NCI-H748 (cell line): ENCODE data around the gene GPC6.

Source experiments
- DNase-seq: peaks from one replicate; lab custom pipeline; 2025; ENCODE audit not compliant: unreplicated experiment; lab: John Stamatoyannopoulos, UW

Gene GPC6

GRCh38 chr13:93230261-93230855 is 3.8 kb downstream of the GPC6 start:
- DNase-seq: no peak

DNA sequence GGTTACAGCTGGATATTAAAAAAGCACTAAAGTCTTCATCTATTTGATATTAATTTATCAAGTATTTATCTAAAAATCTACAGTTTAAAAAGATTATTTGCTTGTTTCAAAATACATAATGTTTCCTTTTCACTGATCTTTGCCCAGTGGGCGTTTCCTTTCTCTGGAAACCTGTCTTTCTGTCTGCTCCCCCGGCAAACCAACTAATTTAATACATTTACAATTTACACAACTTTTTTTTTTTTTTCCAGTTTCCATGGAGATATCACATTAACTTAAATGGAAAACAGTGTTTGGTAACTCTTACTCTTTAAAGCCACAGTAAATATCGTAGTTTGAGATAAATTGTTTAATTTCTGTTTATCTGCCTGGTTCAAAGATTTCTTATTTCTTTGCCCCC is 5.3 kb downstream of the GPC6 start:
- DNase-seq: no peak

- peak; percentile 32 for DNase-seq
Measured at GRCh38 chr13:93233997-93234416, 7.4 kb downstream of the GPC6 start.

DNA sequence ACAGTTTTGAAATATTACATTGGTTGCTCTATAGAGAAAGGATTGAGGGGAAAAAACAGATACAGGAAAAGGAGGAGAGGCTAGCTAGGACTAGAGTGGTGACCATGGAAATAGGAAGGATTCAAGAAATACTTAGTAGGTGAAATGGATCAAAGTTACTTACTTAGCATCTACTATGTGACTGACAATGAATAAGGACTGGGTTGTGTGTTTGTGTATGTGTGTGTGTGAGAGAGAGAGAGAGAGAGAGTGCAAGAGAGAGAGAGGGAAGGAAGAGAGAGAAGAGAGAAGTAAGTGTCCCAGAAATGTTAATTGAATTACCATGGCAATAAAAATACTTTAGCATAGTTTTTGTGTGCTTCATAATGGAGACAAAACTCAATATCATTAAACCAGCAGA is 7.9 kb downstream of the GPC6 start:
- DNase-seq: no peak

DNA sequence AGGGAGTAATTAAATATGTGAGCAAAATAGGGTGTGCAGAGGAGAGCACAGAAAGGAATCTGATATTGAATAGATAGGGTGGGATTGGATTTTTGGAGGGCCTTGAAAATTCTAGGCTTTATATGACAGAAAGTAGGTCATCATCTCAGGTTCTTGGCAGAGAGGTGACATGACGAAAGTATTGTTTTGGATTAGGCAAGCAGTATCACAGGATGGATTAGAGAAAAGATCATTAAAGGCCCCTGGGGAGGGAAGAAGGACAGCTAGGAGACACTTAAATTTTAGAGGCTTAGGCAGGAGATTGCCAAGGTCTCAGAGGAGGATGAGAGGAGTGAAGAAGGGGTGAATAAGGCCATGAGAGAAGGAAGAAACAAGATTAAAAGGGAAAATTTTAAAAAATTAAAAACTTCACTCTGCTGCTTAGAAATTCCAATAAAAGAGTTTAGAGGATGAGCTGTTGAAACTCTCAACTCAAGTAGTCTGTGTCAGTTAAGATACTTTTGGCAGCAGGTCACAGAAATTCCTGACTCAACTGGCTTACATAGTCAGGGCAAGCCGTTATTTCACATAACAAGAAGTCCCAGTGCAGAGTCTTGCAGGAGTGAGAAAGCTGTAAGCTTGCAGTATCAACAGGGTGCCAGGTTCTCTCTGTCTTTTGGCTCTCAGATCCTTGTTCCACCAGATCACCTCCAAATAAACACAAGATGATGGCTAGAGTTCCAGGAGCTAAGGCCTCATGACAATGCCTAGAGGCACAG is 8.8 kb downstream of the GPC6 start:
- DNase-seq: no peak

DNA sequence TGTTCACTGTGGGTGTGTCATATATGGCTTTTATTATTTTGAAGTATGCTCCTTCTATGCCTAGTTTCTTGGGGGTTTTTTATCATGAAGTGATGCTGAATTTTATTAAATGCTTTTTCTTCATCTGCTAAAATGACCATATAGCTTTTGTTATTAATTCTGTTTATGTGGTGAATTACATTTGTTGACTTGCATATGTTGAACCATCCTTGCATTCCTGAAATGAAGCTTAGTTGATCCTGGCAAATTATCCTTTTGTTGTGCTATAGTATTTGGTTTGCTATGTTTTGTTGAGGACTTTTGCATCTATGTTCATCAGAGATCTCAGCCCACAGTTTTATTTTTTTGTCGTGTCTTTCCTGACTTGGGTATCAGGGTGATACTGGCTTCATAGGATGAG is 12.1 kb downstream of the GPC6 start:
- no peak for DNase-seq

- no peak for DNase-seq
Measured at GRCh38 chr13:93243375-93244063, 16.9 kb downstream of the GPC6 start.

DNA sequence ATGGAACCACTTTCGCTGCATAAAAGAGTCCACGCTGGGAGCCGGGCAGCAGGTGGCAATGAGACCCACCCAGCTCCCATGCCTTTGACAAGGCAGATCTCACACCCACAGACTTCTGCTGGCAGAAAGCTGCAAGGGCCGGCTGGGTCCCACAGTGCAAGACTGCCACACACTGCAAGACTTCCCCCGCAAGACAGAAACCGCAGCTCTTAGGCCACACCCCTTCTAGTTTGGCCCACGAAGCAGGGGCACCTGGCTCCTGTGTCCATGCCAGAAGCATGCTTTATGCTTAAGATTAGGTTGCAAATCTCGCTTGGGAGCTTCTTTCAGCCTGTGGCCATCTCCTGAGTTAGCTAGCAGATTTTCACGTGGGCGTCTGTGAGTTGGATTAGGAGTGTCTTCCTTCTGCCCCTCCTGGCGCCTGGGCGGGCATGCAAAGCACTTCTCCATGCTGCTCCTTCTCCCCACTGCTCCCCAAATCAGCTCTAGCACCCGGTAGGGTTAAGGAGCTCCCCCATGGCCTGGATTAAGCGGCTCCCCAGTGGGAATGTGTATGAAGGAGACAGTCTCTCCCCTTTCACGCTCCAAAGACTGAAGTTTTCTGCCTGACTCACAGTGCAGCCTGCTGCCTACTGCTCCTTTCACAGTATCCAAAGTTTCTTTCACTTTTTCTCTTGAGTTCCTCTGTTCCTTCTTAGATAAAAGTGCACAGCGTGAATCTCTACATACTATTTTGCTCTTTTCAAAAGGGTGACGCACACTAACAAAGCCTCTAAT is 17.7 kb downstream of the GPC6 start:
- no peak for DNase-seq

DNA sequence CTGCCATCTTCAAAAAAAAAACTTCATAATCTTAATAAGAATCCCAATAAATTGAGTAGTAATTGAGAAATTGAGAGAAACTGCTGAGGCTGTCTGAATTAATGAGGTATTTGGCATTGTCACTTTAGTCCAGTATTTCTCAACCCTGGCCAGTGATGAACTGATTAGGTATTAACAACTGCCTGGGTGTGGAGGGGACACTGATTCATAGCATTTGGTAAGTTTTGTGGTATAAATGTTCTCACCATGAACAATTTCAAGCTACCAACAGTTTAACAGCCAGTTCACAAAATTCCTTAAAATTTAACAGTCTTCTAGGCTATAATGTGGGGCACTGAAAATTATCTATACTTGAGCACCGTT is 18.3 kb downstream of the GPC6 start:
- no peak for DNase-seq

DNA sequence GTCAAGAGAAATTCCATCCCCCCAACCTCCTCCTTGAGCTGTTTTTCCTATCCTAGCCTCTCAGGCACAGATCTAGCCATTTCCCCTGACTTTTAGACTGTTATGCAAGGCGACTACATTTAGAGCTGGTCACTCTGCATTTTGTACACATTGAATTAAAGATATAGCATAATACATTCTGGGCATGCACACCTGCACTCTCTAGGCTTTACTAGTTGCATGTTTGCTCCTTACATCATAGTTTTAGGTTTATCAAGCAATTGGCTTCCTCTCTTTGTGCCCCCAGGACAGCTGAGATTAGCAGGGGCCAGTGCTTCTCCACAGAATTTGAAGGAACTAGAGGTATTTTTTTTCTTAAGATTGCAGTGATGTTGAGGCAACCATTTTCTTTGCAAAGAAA is 19.5 kb downstream of the GPC6 start:
- DNase-seq: no peak

GRCh38 chr13:93248627-93249047 is 22.0 kb downstream of the GPC6 start:
- peak; percentile 99 for DNase-seq

GRCh38 chr13:93249364-93250306 is 23.0 kb downstream of the GPC6 start:
- DNase-seq: peak; percentile 19

- peak; percentile 27 for DNase-seq
Measured at GRCh38 chr13:93254775-93255174, 28.2 kb downstream of the GPC6 start.

DNA sequence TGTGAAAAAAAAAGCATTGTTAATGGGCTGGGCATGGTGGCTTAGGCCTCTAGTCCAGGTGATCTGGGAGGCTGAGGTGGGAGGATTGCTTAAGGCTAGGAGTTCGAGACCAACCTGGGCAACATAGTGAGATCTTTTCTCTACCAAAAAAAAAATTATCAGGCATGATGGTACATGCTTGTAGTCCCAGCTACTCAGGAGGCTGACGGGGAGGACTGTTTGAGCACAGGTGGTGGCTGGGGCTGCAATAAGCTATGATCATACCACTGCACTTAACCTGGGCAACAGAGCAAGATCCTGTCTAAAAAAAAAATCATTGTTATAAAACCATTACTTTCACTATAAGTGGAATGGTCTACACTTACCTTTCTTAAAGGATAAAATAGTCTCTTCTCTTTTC is 30.4 kb downstream of the GPC6 start:
- no peak for DNase-seq

DNA sequence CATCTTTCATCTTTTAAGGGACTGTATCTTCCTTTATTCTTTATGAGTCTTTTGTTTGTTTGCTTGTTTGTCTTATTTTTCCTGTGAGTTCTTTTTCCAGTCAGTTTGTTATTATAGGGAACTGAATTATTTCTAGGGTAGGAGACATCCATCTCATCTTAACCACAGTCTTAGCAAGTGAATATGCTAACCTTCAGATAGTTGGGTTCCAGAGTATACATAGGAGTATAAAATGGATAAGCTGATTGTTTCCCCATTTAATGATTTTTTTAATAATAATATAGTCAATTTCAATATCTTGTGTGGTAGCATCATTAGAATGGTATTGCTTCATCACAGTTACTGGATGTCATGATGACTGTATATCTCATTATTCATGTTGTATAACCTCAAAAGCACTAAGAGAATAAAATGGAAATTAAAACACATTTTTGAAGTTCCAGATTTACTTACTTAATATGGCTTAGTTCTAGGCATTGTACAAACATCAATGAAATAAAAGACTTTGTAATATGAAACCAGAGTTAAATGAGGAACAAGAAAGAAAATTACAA is 33.0 kb downstream of the GPC6 start:
- DNase-seq: no peak

- DNase-seq: no peak
Measured at GRCh38 chr13:93260591-93260990, 34.0 kb downstream of the GPC6 start.

DNA sequence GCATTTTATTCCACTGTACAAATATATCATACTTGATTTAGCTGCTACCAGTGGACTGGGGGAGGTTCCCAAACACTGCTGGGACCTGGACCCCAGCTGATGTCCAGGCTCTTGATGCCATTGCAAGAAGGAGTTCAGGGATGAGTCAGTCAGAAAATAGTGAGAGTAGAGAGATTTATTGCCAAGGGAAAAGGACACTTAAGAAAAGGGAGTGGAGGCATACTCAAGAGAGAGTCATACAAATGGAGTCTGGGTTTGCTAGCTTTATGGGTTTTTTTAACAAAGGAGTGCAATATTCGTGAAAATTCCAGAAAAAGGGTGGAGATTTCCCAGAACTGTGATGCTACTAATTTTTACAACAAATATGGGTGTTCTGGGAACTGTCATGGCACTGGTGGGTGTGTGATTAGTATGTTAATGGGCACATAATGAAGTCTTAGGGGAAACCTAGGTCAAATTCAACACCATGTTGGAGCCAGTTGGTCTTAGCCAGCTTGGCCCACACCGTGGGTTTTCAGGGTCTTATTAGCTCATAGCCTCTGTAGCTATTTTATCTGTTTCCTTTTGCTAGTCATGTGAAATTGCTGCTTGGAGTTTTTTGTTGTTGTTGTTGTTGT is 36.2 kb downstream of the GPC6 start:
- no peak for DNase-seq

DNA sequence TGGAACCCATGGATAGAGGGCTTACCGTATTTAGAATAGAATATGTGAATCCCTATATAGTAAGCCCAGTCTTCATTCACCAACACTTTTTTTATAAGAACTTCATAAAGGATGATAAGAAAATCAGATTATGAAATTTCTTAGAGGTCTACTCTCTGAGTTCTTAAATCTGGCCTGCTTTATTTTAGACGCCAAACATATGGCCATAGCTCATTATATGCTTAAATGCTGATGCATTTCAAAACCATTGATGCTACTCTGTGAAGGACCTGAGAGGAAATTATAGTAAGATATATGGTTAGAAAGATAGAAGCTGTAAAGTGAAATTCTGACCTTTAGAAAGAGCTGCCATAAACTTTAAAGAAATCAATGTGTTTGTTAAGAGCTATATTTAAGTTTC is 38.3 kb downstream of the GPC6 start:
- DNase-seq: no peak

- DNase-seq: no peak
Measured at GRCh38 chr13:93265800-93266199, 39.2 kb downstream of the GPC6 start.

GRCh38 chr13:93266681-93267080 is 40.1 kb downstream of the GPC6 start:
- DNase-seq: no peak
